Lung microvascular endothelial cell (primary cell): ENCODE results near the gene CAMK1D. TPM values are rescaled to one million over a fixed set of nuclear protein-coding genes. Genes with fewer than 3 reads are reported as not detected.
A peak's percentile ranks its signal among the peaks of the same experiment; 100 is the strongest.
"Not testable (repeated sequence)": the region's sequence is repeated elsewhere in the genome, so short reads cannot be mapped to it uniquely, and the experiment has no call there.

Experiments
- DNase-seq, 2 donors: peaks; one replicate each; pipeline versions ENCODE4 v3.0.0 to v3.0.0-alpha.2; 2010; ENCODE audit warnings: low read depth in 2 of 2
- total RNA-seq: library from RNA; depleted of rRNA; stranded (reverse); fragments of >200 nt; gene quantifications from 2 replicates; pipeline ENCODE4 v1.2.1, GENCODE V29; 2014

The CAMK1D gene
- total RNA-seq, 1 donor from 2014 or later: 1.4 TPM

DNA sequence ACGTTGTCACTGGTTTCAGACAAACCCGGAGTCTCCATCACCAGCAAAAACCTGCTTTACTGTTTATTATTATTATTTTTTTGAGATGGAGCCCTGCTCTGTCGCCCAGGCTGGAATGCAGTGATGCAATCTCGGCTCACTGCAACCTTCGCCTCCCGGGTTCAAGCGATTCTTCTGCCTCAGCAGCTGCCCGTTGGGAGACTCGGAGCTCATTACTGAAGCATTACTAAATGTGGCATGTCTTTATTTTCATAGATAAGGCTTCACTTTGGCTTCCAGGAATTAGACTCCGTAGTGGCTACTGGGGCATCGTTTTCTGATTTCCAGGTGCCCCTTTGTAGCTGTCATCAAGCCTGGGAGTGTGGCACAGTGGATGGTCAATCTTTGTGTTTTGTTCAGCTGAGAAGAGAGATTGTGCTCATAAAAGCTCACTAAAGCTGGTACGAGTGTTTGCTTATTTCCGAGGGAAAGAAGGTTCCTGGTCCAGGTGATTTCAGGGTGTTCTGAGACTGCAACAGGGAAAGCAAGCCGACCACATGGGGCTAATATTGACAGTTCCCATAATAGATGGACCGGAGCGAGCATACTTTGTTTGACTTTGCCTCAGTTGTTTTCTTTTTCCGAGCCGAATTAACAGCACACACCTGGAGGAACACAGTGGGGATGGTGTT, 163.1 kb downstream of the CAMK1D start:
- no peak for DNase-seq

DNA sequence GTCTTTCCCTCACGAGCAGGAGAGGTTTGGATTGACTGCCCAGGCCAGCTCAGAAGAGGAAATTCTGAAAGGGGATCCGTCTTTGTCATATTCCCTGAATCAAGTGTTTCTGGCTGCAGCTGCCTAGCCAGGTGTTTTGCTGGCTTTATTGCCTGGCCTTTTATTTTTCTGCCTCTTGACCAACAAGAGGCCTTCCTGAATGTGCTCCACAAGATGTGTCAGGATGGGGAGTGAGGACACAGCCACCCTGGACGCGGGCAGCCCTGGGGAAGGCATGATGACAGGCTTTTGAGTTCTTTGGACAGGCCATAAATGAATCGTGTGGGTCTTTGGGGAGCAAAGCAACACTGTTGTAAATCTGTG, 163.6 kb downstream of the CAMK1D start:
- no peak for DNase-seq

DNA sequence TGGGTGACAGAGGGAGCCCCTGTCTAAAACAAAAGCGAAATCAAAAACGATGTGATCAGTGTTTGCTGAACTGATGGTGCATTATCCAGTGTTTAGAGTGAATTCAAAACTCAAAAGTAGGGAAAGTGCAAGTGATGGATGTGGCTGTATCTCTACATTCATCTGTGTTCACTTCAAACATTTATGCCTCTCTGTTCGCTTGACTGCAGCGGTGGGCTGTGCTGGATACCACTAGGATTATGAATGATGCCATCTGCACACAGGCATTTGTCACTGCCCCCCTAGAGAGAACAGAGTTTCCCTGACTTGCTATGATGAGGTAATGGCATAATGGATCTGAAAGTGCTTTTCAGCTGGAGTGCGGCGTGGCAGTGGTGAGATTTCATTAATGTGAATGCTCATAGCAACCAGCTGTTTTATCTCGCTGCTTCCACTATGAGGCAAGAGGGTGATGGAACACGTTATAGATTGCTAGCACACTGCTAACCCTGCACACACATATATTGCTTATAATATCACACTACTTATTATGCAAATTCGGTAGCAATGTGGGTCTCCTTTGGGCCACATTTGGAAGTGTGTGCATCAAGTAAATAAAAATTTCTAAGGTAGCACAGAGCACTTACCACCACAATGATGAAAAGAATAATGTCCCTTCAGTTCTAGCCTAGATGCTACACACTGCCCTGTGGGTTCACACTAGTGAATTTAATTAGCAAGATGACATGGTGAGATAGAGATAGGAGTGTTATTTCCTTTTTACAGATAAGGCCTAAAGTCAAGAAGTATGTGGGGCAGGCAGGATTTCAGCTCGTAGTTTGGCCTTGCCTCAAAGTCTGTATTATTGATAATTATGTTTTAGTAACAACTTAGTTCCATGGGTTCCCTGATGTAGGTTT, 164.7 kb downstream of the CAMK1D start:
- DNase-seq: no peak

DNA sequence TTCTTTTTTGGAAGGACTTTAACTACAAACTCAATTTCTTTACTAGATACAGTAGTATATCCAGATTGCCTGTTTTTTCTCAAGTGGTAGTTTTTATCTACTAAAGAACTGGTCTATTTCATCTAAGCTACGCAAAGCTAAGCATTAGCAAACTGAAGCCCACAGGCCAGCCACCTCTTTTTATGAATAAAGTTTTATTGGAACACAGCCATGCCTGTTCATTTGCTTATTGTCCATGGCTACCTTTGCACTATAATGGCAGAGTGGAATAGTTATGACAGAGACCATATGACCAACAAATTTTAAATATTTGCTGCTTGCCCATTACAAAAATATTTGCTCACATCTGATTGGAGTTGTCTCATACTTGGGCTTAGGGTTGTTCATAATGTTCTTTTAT, 168.7 kb downstream of the CAMK1D start:
- DNase-seq: no peak

DNA sequence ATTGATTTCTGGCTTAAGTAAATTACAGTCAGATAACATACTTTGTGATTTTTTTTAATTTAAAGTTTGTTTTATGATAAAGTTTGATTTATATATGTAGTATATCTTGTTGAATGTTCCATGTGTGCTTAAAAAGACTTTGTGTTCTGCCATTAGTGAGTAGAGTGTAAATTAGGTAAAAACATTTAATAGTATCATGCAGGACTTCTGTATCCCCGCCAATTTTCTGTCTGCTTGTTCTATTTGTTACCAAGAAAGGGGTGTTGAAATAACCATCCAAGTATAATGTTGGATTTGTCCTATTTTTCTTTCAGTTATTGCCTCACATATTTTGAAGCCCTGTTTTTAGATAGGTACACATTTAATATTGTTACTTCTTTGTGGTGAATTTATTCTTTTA, 172.1 kb downstream of the CAMK1D start:
- no peak for DNase-seq

DNA sequence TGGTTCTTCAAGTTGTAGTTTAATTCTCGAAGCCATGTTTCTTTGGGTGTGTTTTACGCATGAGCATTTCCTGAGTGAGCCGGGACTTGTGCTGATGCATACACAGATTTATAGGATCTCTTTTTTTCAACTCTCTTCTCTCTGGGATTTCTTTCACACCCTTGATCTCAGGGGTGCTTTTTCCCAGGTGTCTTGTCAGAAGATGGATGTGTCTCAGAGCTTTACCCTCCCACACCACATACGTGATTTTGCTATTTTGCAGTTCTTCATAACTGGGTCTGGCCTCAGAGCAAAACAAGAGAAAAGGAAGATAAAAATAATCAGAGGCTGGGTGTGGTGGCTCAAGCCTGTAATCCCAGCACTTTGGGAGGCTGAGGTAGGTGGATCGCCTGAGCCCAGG, 177.0 kb downstream of the CAMK1D start:
- DNase-seq: no peak

DNA sequence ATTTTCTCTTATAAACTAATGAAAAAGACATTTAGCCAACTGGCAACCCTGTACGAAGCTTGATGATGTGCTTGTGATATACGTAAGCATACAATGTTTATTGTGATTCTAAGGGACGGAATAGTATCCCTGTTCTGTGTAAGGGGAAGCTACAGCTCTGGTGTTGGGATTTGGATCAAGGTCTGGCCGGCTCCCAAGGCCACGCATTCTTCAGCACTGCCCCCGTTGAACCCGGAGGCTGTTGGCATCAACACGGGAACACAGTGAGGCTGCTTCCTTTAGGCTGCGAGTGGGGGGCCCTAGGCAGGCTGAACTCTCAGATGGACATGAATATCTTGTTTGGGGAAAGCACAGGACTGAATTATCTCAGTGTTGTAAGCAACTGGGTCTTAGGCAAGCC, 180.6 kb downstream of the CAMK1D start:
- DNase-seq: peak in 1 of 2 donors; percentile 10

DNA sequence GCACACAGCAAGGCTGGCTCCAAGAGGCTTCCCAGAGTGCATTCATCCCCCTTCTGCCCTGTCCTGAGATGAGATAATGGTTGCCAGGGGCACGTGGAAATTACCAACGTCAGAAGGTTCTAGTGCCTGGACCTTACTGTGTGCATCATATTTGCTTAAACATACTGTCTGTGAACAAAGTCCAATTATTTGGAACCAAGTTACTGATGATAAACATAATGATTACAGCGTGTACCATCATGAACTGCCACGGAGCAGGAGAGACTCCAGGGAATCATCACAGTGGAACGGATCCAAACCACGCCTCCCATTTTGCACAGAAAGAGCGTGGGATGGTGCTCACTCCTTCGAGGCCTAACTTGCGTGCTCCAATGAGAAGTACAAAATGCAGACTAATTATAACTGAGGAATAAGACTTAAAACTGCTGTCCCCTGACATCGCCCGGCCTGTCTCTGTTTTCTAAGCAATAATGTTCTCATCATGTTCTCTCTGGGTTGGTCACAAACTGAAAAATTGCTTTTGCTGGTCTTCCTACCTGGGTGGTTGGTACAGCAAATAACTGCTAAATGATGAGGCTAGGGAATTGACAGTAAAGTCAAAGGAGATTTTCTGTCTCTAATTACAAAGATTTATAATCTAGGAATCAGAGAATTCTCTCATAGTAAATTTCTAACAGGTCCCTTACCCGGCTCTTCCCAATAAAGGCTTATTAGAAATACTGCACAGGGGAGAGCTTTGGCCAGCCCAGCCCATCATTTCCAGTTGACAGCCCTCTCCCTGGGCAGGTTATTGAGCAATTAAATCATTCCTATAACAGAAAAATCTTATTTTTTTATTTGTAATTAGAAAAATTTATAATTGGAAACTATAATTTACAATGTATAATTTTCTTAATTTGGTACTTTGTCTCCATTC, 182.2 kb downstream of the CAMK1D start:
- DNase-seq: no peak

DNA sequence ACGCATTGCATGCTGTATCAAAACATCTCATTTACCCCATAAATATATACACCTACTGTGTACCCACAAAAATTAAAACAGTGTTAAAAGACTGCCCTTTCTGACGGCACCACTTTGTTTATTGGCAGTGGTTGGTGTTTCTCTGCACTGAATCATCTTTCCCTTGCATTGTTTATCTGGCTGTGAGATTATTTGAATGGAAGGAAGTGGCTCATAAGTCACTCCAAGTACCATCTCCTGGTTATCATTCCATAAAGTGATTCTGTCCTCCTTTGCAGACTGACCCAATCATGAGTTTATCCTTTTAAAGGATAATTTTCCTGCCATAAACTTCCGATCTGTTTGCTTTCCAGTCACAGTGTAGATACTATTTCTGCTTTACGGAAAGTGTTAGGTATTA, 183.8 kb downstream of the CAMK1D start:
- DNase-seq: peak; percentile 53 to 83

DNA sequence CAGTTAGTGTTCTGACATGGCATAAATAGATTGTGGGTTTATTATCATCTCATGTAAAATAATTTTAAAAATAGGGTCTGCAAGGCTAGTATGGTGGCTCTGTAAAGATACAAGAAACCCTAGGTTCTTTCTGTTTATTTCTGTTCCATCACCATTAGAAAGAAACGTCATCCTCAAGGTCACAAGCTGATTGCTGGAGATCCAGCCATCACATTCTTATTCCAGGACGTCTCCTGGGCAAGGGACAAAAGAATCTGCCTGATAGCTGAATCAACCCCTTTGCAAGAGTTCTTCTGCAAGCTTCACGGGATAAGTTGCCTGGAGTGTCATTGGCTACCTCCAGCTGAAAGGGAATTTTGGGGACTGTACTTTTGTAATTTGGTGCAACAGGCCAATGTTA, 184.4 kb downstream of the CAMK1D start:
- DNase-seq: no peak

DNA sequence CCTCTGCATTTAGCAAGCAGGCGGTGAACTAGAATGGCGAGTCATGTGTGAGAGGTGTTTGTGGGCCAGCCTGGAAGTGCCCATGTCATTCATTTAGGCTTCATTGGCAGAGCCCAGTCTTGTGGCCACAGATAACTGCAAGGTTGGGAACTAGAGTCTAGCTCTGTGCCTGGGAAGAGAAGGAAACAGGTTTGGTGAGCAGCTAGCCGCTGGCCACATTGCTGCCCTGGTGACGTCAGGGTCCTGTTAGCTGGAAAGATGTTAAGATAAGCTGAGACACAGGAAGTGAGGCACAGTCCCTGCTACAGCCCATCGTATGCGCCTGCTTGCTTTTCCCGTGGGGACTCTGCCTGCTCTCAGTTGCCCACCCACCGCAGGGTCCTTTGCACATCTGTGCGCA, 185.5 kb downstream of the CAMK1D start:
- peak; percentile 14 to 77 for DNase-seq

DNA sequence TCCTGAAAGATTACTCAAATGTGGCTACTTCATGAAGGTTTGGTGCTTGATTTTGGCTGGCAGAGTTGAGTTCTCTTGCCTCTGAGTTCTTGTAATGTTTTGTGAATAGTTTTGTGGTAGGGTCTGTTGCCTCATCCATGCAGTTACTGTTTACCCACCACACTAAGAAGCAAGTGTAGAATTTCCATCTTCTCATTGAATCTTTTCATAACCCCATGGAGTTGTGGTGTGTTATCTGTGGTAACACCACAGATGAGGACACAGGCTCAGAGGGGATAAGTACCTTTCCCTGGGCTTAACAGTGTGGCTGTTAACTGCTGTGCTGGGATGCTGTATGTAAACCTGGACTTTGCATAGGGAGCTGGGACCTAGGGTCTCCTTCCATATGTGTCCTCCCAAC, 186.3 kb downstream of the CAMK1D start:
- no peak for DNase-seq

DNA sequence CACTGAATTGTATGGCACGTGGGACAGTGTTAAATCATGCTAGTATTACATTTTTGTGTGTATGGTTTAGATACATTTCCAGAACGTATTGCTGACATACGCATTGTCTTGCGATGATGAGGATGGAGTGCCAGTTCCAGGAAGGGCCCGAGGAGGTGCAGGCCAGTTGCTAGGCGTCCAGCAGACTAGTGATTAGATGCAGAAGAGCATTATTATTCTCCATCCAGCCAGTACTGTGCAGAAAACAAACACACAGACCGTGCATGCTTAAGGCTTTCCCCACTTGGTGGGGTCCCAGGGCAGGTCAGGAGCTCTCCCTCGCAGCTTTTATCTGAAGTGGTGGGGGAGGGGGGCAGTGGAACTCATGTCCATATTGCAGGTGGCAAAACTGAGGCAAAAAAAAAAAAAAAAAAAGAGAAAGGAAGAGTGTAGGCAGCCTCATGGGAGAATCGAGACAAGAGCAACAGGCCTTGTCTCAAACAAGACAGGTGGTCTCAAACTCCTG, 189.2 kb downstream of the CAMK1D start:
- no peak for DNase-seq

DNA sequence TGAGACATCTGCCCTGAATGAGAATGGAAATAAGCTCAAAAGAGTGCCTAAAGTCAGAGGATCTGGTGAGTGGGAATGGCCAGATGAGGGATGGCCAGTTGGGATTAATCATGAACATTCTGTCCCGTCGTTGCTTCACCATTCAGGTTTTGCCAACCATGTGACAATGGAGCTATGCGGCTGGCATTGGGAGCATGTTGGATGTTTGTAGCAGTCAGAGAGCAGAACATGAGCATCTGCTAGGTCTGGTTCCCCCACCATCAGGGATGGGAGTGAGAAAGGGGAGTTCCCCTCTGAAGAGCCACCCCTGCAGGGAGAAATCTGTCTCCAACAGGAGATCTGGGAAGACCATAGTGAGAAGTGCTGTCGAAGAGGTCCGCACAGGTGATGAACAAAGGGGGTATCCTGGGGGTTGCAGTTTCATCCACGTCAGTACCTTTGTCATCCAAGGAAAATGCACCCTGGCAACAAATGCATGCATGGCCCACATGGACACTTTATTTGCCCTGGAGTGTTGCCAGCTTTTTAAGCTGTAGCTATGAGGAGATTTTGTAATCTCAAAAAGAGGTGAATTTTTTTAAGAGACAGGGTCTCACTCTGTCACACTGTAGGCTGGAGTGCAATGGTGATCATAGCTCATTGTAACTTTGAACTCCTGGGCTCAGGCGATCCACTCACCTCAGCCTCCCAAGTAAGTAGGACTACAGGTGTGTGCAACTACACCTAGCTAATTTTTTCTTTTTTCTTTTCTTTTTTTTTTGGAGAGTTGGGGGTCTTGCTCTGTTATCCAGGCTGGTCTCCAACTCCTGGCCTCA, 190.2 kb downstream of the CAMK1D start:
- DNase-seq: no peak

DNA sequence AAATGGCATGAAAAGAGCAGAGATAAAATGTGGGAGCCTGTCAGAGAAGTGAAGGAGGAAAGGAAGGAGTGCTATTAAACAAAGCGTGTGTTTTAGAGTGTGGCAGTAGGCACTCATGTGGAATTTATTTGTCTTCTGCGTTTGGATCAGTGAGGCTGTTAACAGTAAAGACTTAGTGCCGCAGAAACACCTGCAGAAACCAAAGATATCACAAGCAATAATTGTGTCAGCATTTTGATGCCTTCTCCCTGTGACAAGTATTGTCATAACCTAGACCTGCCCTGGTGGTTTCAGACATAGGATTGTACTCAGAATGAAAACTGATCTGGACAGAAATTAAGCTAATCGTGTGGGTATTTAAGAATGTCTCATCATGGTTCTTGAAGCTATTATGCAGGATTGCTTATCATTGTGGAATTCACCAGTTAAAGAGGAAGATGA, 191.0 kb downstream of the CAMK1D start:
- no peak for DNase-seq

DNA sequence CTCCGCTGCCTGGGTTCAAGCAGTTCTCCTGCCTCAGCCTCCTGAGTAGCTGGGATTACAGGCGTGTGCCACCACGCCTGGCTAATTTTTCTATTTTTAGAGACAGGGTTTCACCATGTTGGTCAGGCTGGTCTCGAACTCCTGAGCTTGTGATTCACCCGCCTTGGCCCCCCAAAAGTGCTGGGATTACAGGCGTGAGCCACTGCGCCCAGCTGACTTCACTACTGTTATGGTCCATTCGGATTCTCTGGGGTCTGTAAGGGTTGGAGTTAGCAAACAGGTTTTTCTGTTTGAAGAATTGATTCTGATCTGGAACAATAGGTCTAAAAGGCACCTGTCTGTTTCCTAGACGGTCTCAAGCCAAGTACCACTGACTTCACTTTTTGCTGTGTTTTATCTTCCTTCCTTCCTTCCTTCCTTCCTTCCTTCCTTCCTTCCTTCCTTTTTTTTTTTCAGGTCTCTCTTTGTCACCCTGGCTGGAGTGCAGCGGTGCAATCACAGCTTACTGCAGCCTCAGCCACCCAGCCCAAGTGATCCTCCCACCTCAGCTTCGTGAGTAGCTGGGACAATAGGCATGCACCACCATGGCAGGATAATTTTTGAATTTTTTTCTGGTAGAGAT, 192.2 kb downstream of the CAMK1D start:
- no peak for DNase-seq

DNA sequence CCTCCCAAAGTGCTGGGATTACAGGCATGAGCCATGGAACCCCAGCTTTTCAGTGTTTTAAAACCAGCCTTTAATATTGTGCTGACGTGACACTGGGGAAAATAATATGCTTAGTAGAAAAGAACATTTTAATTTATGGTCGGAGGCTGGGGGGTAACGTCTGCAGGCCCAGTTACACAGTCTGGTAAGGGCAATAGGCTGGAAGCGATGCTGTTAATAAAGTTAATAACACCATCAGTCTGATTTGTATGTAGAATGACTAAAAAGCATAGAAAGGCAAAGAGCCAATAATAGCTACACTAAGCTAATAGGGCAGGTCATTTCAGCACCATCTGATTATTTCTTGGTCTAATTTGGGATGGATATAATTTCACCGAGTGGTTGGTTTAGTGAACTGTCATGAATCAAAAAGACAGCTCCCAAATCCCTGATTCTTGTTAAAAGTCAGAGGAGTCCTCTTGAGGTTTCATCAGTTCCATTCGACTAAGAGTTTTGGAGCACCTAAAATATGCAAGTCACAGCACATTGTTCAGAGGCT, 192.9 kb downstream of the CAMK1D start:
- no peak for DNase-seq

DNA sequence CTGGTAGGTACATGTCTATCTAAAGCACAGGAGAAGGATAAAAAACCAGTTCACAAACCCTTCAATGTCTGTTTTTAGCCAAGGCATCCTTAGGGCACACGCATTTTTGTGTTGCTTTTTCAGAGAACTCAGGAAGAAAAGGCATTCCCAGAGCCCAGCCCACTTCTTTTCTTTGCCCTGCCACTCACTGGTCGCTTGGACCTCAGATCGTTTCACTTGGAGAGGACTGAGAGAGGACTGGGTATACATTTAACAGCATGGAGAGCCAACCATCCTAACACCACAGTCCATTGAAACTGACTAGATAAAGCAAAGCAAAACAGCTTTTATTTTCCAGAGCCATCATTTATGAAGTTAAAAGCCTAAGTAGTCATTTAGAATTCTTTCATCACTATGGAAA, 194.2 kb downstream of the CAMK1D start:
- DNase-seq: no peak

DNA sequence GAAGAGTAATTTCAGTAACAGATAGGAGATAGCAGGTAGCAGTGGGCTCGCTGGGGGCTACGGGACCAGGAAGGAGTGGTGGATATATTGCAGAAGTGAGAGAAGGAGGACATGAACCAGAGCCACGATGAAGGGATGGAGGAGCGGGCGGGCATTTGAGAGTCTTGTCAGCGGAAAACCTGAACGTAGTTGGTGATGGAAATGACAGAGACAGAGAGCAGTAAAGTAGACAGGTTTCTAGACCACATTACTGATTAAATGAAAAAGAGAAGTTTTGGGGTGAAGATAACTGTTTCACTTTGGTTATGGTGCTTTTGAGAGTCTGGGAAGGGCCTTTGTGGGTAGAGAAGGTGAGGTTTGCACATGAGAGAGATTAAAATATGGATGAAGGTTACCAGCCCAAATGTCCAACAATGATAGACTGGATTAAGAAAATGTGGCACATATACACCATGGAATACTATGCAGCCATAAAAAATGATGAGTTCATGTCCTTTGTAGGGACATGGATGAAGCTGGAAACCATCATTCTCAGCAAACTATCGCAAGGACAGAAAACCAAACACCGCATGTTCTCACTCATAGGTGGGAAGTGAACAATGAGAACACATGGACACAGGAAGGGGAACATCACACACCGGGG, 196.9 kb downstream of the CAMK1D start:
- DNase-seq: not testable (repeated sequence)
